HEK293 (cell line): Measurements from ENCODE around the gene SLC6A17.

Experiments
- CTCF ChIA-PET: fragments of 350-600 bp; formaldehyde crosslinking; extraction: SDS; loops from one replicate; lab custom pipeline; 2021; ENCODE audit warnings: antibody characterized with exemption; lab: Yijun Ruan, JAX
- POLR2A ChIA-PET: fragments of 300-600 bp; formaldehyde crosslinking; extraction: SDS; loops from one replicate; lab custom pipeline; 2020; ENCODE audit warnings: antibody characterized with exemption, inconsistent platforms; lab: Yijun Ruan, JAX
- H3K27ac ChIP-seq: fragments of 200-500 bp; sonication (Bioruptor generic); 2 replicates; pipeline ENCODE4 v1.5.1; 2014; ENCODE audit warnings: low read depth, low read length, control low read depth, inconsistent platforms; ENCODE audit errors: extremely low read depth
- H3K36me3 ChIP-seq, 2 experiments: fragments of 200-500 bp in 1 of 2; sonication (Bioruptor generic) in 1 of 2; 1 replicate in 1 of 2; 2 replicates in 1 of 2; pipeline ENCODE4 v1.5.1; 2014 to 2017; ENCODE audit warnings: inconsistent platforms in 2 of 2, low read length in 2 of 2; ENCODE audit not compliant: control insufficient read depth in 2 of 2, insufficient read depth in 1 of 2
- H3K4me1 ChIP-seq: fragments of 200-500 bp; sonication (Bioruptor generic); 2 replicates; pipeline ENCODE4 v1.5.1; 2014; ENCODE audit warnings: mild to moderate bottlenecking, low read length, inconsistent platforms; ENCODE audit not compliant: control insufficient read depth, insufficient read depth
- H3K4me3 ChIP-seq: 2 replicates; pipeline ENCODE4 v1.5.1; 2011; ENCODE audit warnings: low read depth, mild to moderate bottlenecking, control low read depth, low read length, moderate library complexity
- H3K9me3 ChIP-seq: fragments of 200-500 bp; sonication (Bioruptor generic); 2 replicates; pipeline ENCODE4 v1.5.1; 2014; ENCODE audit warnings: low read depth, low read length, inconsistent platforms; ENCODE audit not compliant: control insufficient read depth, insufficient read depth
- MEIS1 ChIP-seq: sonication (generic); formaldehyde crosslinking; IDR thresholded peaks from 2 replicates; pipeline ENCODE4 v1.8.1; 2022; ENCODE audit warnings: missing genetic modification reagents, mild to moderate bottlenecking, borderline replicate concordance
- PRDM10 ChIP-seq: fragments of 450-650 bp; formaldehyde crosslinking; IDR thresholded peaks from 2 replicates; pipeline ENCODE4 v1.5.1; 2016; ENCODE audit warnings: missing biosample characterization, missing genetic modification characterization
- PRDM4 ChIP-seq: fragments of 450-650 bp; formaldehyde crosslinking; IDR thresholded peaks from 2 replicates; pipeline ENCODE4 v1.5.1; 2017; ENCODE audit warnings: missing biosample characterization, missing genetic modification characterization
- PRDM6 ChIP-seq: fragments of 450-650 bp; formaldehyde crosslinking; IDR thresholded peaks from 2 replicates; pipeline ENCODE4 v1.5.1; 2017; ENCODE audit warnings: missing biosample characterization, missing genetic modification characterization
- SALL2 ChIP-seq: fragments of 450-650 bp; formaldehyde crosslinking; IDR thresholded peaks from 2 replicates; pipeline ENCODE4 v1.5.0; 2017; ENCODE audit warnings: missing biosample characterization, mild to moderate bottlenecking, missing genetic modification characterization, borderline replicate concordance
- SCRT1 ChIP-seq: fragments of 450-650 bp; formaldehyde crosslinking; IDR thresholded peaks from 2 replicates; pipeline ENCODE4 v1.5.1; 2016; ENCODE audit warnings: missing biosample characterization, missing genetic modification characterization, borderline replicate concordance
- SP2 ChIP-seq: fragments of 450-650 bp; formaldehyde crosslinking; IDR thresholded peaks from 2 replicates; pipeline ENCODE4 v1.5.1; 2016; ENCODE audit warnings: missing biosample characterization, missing genetic modification characterization
- TRIM28 ChIP-seq: IDR thresholded peaks from 2 replicates; pipeline ENCODE4 v1.6.1; 2011; ENCODE audit warnings: low read length, control low read depth, borderline replicate concordance
- WT1 ChIP-seq: fragments of 450-650 bp; formaldehyde crosslinking; IDR thresholded peaks from 2 replicates; pipeline ENCODE4 v1.5.1; 2016; ENCODE audit warnings: missing biosample characterization, missing genetic modification characterization
- ZBTB17 ChIP-seq: fragments of 450-650 bp; formaldehyde crosslinking; IDR thresholded peaks from 2 replicates; pipeline ENCODE4 v1.5.1; 2016; ENCODE audit warnings: missing biosample characterization, missing genetic modification characterization
- ZBTB20 ChIP-seq: fragments of 450-650 bp; formaldehyde crosslinking; IDR thresholded peaks from 2 replicates; pipeline ENCODE4 v1.5.1; 2016; ENCODE audit warnings: missing biosample characterization, missing genetic modification characterization
- ZNF132 ChIP-seq: fragments of 450-650 bp; formaldehyde crosslinking; IDR thresholded peaks from 2 replicates; pipeline ENCODE4 v1.5.1; 2017; ENCODE audit warnings: missing biosample characterization, missing genetic modification characterization, borderline replicate concordance
- ZNF146 ChIP-seq: fragments of 450-650 bp; formaldehyde crosslinking; IDR thresholded peaks from 2 replicates; pipeline ENCODE4 v1.5.1; 2016; ENCODE audit warnings: missing biosample characterization, missing genetic modification characterization
- ZNF335 ChIP-seq: fragments of 450-650 bp; formaldehyde crosslinking; conservative IDR thresholded peaks from 2 replicates; pipeline ENCODE4 v1.5.1; 2016; ENCODE audit warnings: missing biosample characterization, missing genetic modification characterization
- ZNF48 ChIP-seq: fragments of 450-650 bp; formaldehyde crosslinking; IDR thresholded peaks from 2 replicates; pipeline ENCODE4 v1.5.1; 2016; ENCODE audit warnings: missing biosample characterization, missing genetic modification characterization
- ZNF610 ChIP-seq: fragments of 450-650 bp; formaldehyde crosslinking; IDR thresholded peaks from 2 replicates; pipeline ENCODE4 v1.5.1; 2016; ENCODE audit warnings: missing biosample characterization, missing genetic modification characterization, borderline replicate concordance
- ZNF707 ChIP-seq: fragments of 450-650 bp; formaldehyde crosslinking; IDR thresholded peaks from 2 replicates; pipeline ENCODE4 v1.5.1; 2016; ENCODE audit warnings: missing biosample characterization, missing genetic modification characterization
- ZSCAN16 ChIP-seq: fragments of 450-650 bp; formaldehyde crosslinking; IDR thresholded peaks from 2 replicates; pipeline ENCODE4 v1.5.1; 2016; ENCODE audit warnings: missing biosample characterization, missing genetic modification characterization
- ZSCAN5A ChIP-seq: fragments of 450-650 bp; formaldehyde crosslinking; IDR thresholded peaks from 2 replicates; pipeline ENCODE4 v1.5.1; 2016; ENCODE audit warnings: missing biosample characterization, missing genetic modification characterization
- ZXDB ChIP-seq: fragments of 450-650 bp; formaldehyde crosslinking; IDR thresholded peaks from 2 replicates; pipeline ENCODE4 v1.5.1; 2016; ENCODE audit warnings: missing biosample characterization, missing genetic modification characterization
- TF ChIP-seq, protein P1 (sequence below): fragments of 450-650 bp; formaldehyde crosslinking; IDR thresholded peaks from 2 replicates; pipeline ENCODE4 v1.5.1; 2017; ENCODE audit warnings: missing biosample characterization, mild to moderate bottlenecking, missing genetic modification characterization, moderate library complexity

Gene SLC6A17

DNA sequence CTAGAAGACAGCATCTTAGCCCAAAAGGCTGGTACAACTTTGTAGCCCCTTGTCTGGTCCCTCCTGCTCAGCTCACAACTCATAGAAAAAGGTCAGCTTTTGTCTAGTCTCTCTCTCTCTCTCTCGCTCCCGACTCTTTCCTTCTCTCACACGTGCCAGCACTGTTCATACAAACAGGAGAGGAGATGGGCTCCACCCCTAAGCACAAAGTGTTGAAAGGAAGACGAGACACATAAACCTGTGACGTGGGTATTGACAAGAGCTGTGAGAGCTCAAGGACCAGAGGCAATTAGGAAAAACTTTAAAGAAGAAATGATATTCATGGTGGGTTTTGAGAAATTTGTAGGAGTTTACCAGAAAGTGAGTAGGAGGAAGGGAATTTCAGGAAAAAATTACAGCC lies 36.3 kb downstream of the SLC6A17 start:
- POLR2A ChIA-PET, result no interaction called here
- Histone ChIP-seq H3K27ac (no peak overlapping the region), H3K4me3 (no peak overlapping the region), H3K9me3 (no peaks in the 10 kb centered on the region), H3K36me3 (no peaks in the 10 kb centered on the region), H3K4me1 (peaks cover 13% of the 10 kb centered on the region)
- CTCF ChIA-PET, result interaction anchor here (0.5 to 2.8 kb wide), 8 partner anchors 10 to 432 kb away, joined by 3 to 16 read pairs (median 4); no protein-coding TSS in a partner anchor
- TF ChIP-seq ZNF707 (tag by site-specific recombination) (no peak), SCRT1 (tag by site-specific recombination) (no peak), ZNF146 (tag by site-specific recombination) (no peak), ZSCAN5A (tag by site-specific recombination) (no peak), ZBTB17 (tag by site-specific recombination) (no peak), PRDM4 (no peak), SALL2 (no peak), ZNF48 (tag by site-specific recombination) (no peak), ZSCAN16 (no peak), ZXDB (tag by site-specific recombination) (no peak), PRDM10 (no peak), ZNF132 (tag by site-specific recombination) (no peak), ZNF610 (tag by site-specific recombination) (no peak)

GRCh38 chr1:110187139-110187890 lies 37.0 kb downstream of the SLC6A17 start:
- Histone ChIP-seq H3K4me1 (peaks cover 13% of the 10 kb centered on the region), H3K4me3 (no peak overlapping the region)
- ChIA-PET CTCF (interaction anchor here (0.5 to 2.8 kb wide), 9 partner anchors 9 to 431 kb away, joined by 3 to 16 read pairs (median 4); no protein-coding TSS in a partner anchor), POLR2A (no interaction called here)
- TF ChIP-seq, protein P1, sequence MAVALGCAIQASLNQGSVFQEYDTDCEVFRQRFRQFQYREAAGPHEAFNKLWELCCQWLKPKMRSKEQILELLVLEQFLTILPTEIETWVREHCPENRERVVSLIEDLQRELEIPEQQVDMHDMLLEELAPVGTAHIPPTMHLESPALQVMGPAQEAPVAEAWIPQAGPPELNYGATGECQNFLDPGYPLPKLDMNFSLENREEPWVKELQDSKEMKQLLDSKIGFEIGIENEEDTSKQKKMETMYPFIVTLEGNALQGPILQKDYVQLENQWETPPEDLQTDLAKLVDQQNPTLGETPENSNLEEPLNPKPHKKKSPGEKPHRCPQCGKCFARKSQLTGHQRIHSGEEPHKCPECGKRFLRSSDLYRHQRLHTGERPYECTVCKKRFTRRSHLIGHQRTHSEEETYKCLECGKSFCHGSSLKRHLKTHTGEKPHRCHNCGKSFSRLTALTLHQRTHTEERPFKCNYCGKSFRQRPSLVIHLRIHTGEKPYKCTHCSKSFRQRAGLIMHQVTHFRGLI (tag by site-specific recombination), result peak; percentile 99
- TF ChIP-seq WT1 (tag by site-specific recombination), result peak; percentile 44; the same call in 1 of the 2 replicates
- TF ChIP-seq SP2 (tag by site-specific recombination), result peak; percentile 81
- TF ChIP-seq TRIM28, result 0 out of 2 replicates have a peak, but pooled peaks have one; percentile 17
- TF ChIP-seq ZNF335 (tag by site-specific recombination), result peak; percentile 45; the same call in 1 of the 2 replicates
- peak; percentile 91; the same call in 1 of the 2 replicates for TF ChIP-seq MEIS1 (CRISPR knock-in tag)
- TF ChIP-seq PRDM6 (tag by site-specific recombination), result 0 out of 2 replicates have a peak, but pooled peaks have one; percentile 7
- TF ChIP-seq ZBTB17 (tag by site-specific recombination), result no peak
- TF ChIP-seq ZBTB20 (tag by site-specific recombination), result no peak
- TF ChIP-seq, all 188 proteins: peak for 7
- Histone ChIP-seq H3K36me3 (no peaks in the 10 kb centered on the region), H3K9me3 (no peaks in the 10 kb centered on the region), H3K27ac (peak overlapping the region; percentile 29; the same call in 1 of the 2 replicates)
